HUDEP-2 (cell line): ENCODE data around the gene UBE2L3.
A peak's percentile ranks its signal among the peaks of the same experiment; 100 is the strongest.
"Not testable (repeated sequence)": the region's sequence is repeated elsewhere in the genome, so short reads cannot be mapped to it uniquely, and the experiment has no call there.

Experiments used
- DNase-seq, 76 experiments: peaks; one replicate each; lab custom pipeline; 2025; ENCODE audit not compliant: unreplicated experiment in 76 of 76; lab: John Stamatoyannopoulos, UW

UBE2L3 gene

DNA sequence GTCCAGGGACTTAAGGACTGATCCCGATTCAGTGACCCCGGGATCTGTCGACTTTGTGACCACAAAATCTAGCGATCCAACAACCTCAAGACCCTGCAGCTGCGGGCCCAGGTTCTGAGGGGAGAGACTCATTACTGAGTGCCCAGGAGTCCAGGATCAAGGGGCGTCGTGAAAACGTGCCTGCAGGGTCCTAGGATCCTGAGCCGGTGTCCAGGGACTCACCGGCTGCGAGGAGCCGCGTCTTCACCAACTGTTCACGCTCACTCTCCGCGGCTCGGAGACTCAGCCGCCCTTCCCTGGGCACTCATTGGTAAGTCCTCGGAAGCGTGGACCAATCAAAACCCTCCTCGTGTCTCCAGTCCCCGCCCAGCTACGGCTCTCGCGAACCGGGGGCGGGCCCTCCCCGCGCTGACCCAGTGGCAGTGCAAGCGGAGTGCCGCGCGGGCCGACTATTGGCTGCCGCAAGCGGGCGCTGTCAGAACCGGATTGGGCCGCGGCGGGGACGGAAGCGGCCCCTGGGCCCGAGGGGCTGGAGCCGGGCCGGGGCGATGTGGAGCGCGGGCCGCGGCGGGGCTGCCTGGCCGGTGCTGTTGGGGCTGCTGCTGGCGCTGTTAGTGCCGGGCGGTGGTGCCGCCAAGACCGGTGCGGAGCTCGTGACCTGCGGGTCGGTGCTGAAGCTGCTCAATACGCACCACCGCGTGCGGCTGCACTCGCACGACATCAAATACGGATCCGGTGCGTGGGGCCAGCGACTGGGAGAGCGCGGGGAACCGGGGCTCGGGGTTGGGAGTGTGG is 74.5 kb downstream of the UBE2L3 start, which contains the start of gene SDF2L1:
TSS of gene SDF2L1 (plus strand) at position 514 of the 795 bp plus-strand sequence. CDS start at position 549, 35 bp downstream.
- peak; percentile 46 to 98 (median 96) for DNase-seq

DNA sequence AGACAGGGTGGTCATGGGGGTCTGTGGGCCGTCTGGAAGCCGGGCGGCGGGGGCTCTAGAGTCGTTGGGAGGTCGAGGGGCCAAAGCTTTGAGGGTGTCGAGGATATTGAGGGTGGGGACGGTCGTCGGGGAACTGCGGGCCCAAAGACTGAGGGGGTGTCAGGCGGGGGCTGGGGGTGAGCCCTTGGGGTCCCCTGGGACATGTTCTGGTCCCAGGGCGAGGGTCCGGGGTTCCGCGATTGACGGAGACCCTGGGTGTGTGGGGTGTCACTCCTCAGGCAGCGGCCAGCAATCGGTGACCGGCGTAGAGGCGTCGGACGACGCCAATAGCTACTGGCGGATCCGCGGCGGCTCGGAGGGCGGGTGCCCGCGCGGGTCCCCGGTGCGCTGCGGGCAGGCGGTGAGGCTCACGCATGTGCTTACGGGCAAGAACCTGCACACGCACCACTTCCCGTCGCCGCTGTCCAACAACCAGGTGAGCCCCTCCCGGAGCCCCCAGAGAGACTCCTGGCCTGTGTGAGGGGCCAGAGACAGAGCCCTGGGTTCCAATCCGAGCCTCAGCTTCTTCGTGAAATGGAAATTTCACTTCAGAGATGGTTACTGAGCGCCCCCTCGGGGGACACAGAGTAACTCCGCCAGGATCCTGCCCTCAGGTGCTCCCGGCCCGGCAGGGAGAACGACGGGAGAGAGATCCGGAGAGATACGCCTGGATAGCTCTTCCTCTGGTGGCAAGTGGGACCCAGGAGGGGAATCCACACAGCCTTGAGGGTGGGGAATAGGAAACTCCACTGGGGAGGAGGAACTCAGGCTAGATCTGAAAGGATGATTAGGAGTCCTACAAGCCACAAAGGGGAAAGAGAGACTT is 75.3 kb downstream of the UBE2L3 start:
- peak in 54 of 76 experiments; percentile 8 to 67 (median 38) for DNase-seq

DNA sequence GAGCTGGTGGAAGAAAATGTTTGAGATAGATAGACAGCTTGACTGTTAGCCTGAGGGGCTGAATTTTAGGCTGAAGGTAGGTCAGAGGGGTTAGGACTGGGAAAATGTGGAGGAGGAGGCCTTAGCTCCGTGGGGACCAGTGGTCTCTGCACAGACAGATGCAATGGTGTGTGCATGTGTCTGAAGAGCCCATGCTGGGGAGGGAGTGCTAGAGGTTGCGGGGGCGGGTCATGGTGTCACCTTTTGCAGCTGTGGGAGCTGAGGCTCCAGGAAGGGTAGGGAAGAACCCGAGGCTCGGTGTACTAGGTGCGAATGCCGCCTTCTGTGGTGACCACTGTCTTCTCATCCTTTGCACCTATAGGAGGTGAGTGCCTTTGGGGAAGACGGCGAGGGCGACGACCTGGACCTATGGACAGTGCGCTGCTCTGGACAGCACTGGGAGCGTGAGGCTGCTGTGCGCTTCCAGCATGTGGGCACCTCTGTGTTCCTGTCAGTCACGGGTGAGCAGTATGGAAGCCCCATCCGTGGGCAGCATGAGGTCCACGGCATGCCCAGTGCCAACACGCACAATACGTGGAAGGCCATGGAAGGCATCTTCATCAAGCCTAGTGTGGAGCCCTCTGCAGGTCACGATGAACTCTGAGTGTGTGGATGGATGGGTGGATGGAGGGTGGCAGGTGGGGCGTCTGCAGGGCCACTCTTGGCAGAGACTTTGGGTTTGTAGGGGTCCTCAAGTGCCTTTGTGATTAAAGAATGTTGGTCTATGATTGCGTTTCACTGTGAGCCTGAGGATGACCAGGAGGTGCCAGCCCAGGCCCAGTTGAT is 76.2 kb downstream of the UBE2L3 start:
- DNase-seq: no peak

DNA sequence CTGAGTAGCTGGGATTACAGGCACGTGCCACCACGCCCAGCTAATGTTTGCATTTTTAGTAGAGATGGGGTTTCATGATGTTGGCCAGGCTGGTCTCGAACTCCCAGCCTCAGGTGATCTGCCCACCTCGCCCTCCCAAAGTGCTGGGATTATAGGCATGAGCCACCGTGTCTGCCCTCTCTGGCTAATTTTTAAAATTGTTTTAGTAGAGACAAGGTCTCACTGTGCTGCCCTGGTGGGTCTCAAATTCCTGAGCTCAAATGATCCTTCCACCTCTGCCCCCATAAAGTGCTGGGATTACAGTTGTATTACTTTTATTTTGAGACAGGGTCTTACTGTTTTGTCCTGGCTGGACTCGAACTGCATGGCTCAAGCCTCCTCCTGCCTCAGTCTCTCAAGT is 78.0 kb downstream of the UBE2L3 start:
- DNase-seq: not testable (repeated sequence)

DNA sequence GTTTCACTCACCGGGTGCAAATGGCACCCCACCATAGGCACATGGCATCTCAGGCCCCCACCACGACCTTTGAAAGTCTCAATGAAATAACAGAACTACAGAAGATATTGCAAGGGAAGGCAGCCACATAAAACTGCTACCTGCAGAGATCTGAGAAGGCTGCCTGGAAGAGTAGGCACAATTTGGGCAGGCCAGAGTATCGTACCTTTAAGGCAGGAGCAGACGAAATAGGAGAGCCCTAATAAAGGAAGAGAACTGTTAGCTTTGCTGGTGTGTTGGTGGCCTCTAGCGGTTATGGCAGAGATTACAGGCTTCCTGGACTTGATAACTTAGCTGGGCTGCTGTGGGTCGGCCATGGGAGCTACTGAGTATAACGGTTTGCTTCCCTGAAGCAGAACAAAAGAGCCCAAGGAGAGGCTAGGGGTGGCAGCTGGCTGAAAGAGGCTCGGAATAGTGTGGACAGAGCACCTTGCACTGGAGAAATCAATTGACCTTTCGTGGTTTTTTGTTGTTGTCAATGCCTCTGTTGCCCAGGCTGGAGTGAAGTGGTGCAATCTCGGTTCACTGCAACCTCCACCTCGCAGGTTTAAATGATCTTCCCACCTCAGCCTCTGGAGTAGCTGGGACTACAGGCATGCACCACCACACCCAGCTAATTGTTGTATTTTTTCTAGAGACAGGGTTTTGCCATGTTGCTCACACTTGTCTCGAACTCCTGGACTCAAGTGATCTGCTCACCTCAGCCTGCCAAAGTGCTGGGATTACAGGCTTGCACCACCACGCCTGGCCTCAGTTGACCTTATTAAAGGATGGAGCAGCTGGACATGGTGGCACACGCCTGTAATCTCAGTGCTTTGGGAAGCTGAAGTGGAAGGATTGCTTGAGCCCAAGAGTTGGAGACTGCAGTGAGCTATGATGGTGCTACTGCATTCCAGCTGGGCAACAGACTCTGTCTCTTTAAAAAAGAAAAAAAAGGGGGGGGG is 79.4 kb downstream of the UBE2L3 start:
- DNase-seq: peak in 62 of 76 experiments; percentile 9 to 79 (median 54)

DNA sequence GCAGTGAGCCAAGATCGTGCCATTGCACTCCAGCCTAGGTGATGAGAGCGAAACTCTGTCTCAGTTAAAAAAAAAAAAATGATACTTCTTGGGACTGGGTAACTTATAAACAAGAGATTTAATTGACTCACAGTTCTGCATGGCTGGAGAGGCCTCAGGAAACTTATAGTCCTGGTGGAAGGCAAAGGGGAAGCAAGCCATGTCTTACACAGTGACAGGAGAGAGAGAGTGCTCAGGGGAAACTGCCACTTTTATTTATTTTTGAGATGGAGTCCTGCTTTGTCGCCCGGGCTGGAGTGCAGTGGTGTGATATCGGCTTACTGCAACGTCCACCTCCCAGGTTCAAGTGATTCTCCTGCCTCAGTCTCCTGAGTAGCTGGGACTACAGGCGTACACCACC is 82.8 kb downstream of the UBE2L3 start:
- DNase-seq: no peak

DNA sequence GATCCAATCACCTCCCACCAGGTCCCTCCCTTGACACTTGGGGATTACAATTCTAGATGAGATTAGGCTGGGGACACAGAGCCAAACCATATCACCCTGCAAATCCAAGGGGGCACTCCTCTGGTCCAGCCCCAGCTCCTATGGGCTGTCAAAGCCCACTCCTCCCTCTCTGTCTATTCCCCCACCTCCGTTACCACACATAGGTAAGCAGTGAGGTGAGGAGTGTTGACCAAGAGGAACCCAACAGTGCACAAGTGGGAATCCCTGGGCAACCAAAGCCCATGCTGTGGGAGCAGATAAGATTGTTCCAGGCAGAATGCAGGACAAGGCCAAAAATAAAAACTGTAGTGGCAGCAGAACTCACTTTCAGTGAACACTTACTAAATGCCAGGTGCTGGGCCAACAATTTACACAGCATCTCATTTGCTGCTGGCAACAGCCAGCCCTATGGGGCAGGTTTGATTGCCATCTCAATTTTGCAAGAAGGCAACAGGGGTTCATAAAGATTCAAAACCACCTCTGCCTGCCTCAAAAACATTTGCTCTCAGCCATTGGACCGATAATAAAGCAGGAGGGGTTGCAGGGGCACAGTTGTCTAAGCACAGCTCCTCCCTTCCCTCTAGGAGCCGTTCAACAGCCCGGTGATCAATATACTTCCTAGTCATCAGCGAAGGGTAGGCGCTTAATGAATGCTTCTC is 83.5 kb downstream of the UBE2L3 start:
- peak in 2 of 76 experiments; percentile 5 to 25 for DNase-seq

DNA sequence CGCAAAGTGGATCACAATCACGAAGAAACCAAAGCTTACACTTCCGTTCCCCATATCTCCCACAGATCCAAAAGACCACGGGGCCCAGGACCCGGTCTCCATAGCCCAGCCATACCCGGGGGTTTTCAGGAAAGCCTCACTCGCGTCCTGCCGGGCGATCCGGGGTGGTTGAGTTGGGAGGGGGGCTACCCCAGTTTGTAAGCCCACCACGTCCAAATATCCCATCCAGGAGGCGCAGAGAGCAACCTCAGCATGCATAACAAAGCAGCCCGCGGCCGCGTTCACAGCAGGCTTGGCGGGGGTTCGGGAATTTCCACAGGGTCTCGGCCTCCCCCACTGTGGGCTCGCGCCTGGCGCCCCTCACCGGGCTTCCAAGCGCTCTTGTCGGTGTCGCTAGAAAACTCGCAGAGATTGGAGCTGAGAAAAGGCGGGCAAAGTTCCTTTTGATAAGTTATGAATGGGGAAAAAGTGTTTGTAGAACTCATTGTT is 84.1 kb downstream of the UBE2L3 start:
- DNase-seq: no peak

DNA sequence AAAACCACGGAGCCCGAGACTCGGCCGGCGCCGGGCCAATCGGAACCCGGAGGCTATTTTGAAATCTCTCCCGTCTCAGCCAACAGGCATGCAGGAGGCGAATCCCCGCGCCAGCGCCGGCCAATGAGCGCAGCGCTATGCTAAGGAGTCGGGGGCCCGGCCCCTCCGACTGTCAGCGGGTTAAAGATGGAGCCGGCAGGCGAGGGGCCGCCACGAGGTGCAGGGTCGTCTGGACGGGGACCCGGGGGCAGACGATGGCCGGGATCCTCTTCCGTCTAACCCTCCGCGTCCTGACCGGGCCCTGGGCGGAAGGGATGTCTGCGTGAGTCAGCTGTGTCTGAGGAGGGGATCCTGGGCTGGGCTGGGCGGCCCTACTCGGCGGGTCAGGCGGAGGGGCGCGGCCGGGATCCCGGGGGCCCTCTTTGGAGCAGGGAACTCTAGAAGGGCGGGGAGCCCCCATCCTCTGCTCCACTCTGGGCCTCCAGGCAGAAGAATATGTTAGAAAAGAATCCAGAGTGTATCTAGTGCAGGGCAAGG is 84.6 kb downstream of the UBE2L3 start:
- peak in 72 of 76 experiments; percentile 26 to 88 (median 72) for DNase-seq

DNA sequence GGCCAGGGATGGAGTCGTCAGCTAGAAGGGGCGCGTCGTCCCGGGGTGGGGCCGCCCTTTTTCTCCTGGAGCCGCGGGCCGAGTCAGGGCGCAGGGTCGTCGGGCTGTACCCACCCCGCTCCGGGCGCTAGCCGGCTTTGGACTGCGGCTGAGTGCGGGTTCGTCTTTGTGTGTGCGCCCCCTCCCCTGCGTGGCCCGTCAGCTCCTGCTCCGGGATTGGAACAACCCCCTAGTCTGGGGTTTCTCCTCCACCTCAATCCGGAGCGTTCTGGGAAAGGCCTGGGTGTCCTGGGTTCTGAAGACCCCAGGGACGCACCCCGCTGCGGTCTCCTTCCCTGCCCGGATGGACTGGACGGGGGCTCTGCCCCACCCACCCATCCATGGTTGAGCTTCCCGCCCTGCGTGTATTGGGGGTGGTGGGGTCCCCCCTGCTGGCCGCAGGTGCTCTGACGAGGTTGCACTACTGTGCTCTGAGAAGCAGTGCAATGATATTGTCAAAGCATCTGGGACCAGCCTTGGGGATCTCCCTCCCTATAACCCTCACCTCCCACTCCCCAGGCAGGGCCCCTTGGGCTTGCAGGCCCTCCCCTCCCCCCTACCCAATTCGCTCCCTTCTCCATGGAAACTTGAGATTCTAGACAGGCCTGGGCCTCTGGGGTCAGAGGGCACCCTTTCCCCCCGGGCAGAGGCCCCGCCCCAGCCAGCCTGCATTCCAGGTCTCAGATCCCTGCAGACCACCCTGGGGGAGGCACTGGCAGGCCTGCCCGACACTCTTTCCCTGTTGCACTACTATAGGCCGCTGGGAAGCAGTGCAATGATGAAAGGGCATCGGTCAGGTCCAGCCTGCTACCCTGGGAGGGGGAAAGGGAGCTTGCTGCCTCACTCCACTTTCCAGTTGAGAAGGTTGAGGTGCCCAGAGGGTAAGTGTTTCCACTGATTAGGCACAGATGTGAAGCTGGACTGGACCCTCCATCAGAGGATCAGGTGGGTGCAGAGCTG is 85.3 kb downstream of the UBE2L3 start:
- DNase-seq: no peak

DNA sequence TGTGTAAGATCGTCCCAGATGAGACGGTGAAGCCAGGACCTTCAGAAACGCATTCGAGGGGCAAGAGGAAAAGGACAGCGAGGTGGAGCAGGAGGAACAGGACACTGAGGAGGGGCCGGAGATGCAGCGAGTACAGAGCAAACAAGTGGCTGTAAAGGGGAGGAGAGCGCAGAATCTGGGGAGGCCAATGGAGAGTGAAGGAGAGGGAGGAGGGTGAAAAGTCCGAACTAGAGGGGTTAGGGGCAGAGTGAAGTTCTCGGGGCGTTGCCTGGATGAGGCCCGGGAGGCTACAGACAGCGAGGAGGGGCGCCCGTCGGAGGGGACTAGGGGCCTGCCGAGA is 89.5 kb downstream of the UBE2L3 start:
- no peak for DNase-seq

DNA sequence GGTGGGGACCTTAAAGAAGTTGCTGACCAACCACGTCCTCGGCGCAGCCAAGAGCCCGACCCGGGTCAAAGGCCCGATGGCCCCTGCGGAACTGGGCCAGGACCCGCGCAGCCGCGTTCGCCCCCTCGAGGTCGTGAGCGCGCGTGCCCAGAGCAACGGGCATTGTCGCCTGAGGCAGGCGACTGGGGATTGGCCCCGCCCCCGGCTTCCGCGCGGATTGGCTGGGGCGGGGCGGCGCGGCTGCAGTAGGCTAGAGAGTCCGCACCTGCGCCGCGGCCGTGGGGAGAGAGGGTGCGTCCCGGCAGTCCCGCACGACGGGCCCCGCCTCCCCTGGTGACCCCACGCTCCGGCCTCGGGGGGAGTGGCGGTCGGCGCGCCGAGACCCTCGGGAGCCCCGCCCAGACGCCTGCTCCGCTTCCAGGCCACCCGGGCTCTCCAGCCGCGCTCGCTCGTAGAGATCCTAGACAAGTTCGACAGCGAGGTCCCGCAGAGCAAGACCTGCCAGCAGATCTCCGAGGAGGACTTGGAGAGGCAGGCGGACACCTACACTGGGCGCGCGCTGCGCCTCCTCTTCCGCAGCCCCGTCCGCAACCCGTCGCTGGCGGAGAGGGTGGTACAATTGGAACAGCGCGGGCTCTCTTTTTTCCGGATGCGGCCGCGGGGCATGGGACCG is 90.0 kb downstream of the UBE2L3 start:
- peak in 70 of 76 experiments; percentile 11 to 82 (median 62) for DNase-seq

DNA sequence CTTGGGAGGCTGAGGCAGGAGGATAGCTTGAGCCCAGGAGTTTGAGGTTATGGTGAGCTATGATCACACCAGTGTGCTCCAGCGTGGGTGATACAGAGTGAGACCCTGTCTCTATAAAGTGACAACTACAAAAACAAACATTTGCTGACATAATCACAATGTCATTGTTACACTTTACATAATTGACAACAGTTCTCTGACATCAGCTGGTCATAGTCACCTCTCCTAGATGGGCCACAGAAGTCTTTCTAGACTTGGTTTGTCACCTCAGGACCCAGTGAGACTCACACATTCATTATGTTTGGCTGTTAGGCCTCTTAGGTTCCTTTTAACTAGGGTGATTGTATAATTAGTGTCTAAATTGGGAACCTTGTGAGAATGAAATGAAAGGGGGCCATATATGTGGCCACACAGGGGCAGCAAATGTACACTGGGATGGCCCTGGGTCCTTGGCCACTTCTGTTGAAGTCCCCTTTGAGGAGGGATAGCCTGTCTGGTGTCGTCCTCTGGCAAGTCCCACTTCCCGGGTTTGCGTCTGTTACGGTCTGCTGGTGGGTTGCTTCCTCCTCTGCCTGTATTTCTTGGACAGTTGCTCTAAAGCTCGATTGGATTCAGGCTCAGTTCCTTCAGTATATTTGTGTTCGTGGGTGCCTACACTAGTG is 92.5 kb downstream of the UBE2L3 start:
- no peak for DNase-seq

DNA sequence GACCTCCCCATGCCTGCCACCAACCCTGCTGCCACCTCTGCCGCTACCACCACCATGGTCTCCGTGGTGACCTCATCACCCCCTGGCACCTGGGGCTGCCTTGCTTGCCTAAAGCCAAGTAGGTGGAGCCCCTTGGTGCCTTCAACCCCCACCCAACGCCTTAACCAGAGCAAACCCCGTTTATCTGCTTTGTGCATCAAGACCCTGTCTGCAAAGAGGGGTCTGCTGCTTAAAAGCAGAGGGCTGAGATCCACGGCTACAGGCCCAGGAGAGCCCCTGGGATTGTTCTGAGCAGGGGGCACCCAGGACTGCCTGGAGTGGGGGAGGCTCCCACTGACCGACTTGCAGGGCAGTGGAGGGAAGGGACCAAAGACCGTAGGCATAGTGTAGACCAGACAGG is 93.4 kb downstream of the UBE2L3 start:
- no peak for DNase-seq

DNA sequence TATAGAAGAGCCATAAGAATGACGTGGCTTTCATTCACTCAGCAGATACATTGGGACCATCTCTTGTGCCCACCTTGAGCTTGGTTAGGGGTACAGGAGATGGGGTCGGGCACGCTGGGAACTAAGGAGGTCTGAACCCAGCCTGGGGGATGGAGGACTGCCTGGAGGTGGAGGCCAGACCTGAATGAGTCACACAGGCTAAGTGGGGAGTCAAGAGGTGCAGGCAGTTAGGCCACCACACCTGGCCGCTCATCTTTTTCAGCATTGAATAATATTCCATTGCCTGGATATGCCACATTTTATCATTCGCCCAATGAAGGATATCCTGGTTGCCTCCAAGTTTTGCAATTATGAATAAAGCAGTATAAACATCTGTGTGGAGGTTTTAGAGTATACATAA is 94.5 kb downstream of the UBE2L3 start:
- DNase-seq: no peak

DNA sequence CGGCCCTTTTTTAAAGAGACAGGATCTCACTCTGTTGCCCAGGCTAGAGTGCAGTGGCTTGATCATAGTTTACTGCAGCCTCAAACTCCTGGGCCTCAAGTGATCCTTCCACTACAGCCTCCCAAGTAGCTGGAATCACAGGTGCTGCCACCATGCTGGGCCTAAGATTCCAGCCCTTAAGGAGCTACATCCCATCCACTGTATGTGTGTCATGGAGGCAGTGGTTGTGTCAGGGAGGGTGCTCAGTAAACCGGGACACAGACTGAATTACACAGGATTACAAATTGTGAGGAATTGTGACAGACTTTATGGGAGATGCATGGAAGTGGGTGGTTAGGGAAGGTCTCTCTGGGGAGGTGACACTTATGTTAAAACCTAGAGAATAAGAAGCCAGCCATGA is 96.2 kb downstream of the UBE2L3 start:
- DNase-seq: no peak
